ENCODE measurements around the gene EPS8L2.

GRCh38 chr11:737366-737765 is 31.3 kb downstream of the EPS8L2 start:
- TF ChIP-seq CTCF (IDR thresholded peaks at IDR 0.05) (no peak), POLR2A (IDR thresholded peaks at IDR 0.05) (no peak)

Measured in prostate gland (tissue), 2 donors.